CD4-positive, alpha-beta memory T cell (primary cell): Measurements from ENCODE around the gene TRIM42. TPM values are rescaled to one million over a fixed set of nuclear protein-coding genes. Genes with fewer than 3 reads are reported as not detected.

Source experiments
- CTCF ChIA-PET: fragments of 350-600 bp; sonication (Branson Sonifier 250); formaldehyde crosslinking; loops from one replicate; lab custom pipeline; 2021; ENCODE audit warnings: inconsistent platforms; ENCODE audit not compliant: partially characterized antibody; lab: Charles Lee
- POLR2A ChIA-PET: fragments of 350-600 bp; sonication (Branson Sonifier 250); formaldehyde crosslinking; loops from one replicate; lab custom pipeline; 2021; ENCODE audit not compliant: partially characterized antibody; lab: Charles Lee
- DNase-seq, 5 donors: peaks; one replicate each; pipeline versions ENCODE4 v3.0.0 to v3.0.0-alpha.2; 2020 to 2022; ENCODE audit warnings: mixed read lengths in 1 of 5
- H3K27ac ChIP-seq: one replicate; pipeline ENCODE4 v1.7.0; 2013; ENCODE audit warnings: low read depth, low read length
- H3K27me3 ChIP-seq: 2 replicates; pipeline ENCODE4 v1.7.0; 2013; ENCODE audit warnings: mild to moderate bottlenecking, low read length, moderate library complexity; ENCODE audit not compliant: insufficient read depth
- H3K36me3 ChIP-seq: 2 replicates; pipeline ENCODE4 v1.7.0; 2013; ENCODE audit warnings: mild to moderate bottlenecking, low read length, moderate library complexity; ENCODE audit not compliant: insufficient read depth
- H3K4me1 ChIP-seq: 2 replicates; pipeline ENCODE4 v1.7.0; 2013; ENCODE audit warnings: mild to moderate bottlenecking, low read length, moderate library complexity; ENCODE audit not compliant: insufficient read depth
- H3K4me3 ChIP-seq, 2 donors: one replicate each; pipeline ENCODE4 v1.7.0; 2013; ENCODE audit warnings: low read length in 2 of 2, mild to moderate bottlenecking in 1 of 2
- H3K9me3 ChIP-seq, 2 donors: one replicate each; pipeline ENCODE4 v1.7.0; 2013; ENCODE audit warnings: low read length in 2 of 2, control low read depth in 1 of 2; ENCODE audit not compliant: control insufficient read depth in 1 of 2
- H3K27ac Mint-ChIP-seq, 7 donors: one replicate each; pipeline ENCODE4 v1.8.0; 2020 to 2021; ENCODE audit warnings: mixed read lengths in 7 of 7, mild to moderate bottlenecking in 6 of 7, inconsistent platforms in 3 of 7, moderate library complexity in 3 of 7
- H3K27me3 Mint-ChIP-seq, 2 donors: one replicate each; pipeline ENCODE4 v1.8.0; 2020 to 2021; ENCODE audit warnings: mixed read lengths in 2 of 2
- H3K36me3 Mint-ChIP-seq, 2 donors: one replicate each; pipeline ENCODE4 v1.8.0; 2020 to 2021; ENCODE audit warnings: mixed read lengths in 2 of 2, inconsistent platforms in 1 of 2, mild to moderate bottlenecking in 1 of 2
- H3K4me1 Mint-ChIP-seq, 4 donors: one replicate each; pipeline ENCODE4 v1.8.0; 2020 to 2021; ENCODE audit warnings: mixed read lengths in 4 of 4, mild to moderate bottlenecking in 1 of 4
- H3K4me3 Mint-ChIP-seq, 8 donors: one replicate each; pipeline ENCODE4 v1.8.0; 2020 to 2021; ENCODE audit warnings: mixed read lengths in 8 of 8, mild to moderate bottlenecking in 7 of 8, moderate library complexity in 6 of 8, inconsistent platforms in 3 of 8
- H3K9me3 Mint-ChIP-seq, 8 donors: one replicate each; pipeline ENCODE4 v1.8.0; 2020 to 2021; ENCODE audit warnings: mixed read lengths in 8 of 8, mild to moderate bottlenecking in 5 of 8, inconsistent platforms in 3 of 8, moderate library complexity in 1 of 8
- intact Hi-C: fragments of 100-400 bp; cut with micrococcal nuclease; formaldehyde crosslinking; loops from one replicate; pipeline ENCODE4 v1.15.1; 2023
- polyA plus RNA-seq, 2 donors: library from polyadenylated mRNA; unstranded; fragments of 300-500 nt; fragmentation: Illumina TruSeq; gene quantifications; one replicate each; pipeline ENCODE4 v1.2.3, GENCODE V29; 2021
- total RNA-seq, 2 experiments: library from RNA; stranded (reverse); gene quantifications; one replicate each; pipeline ENCODE4 v1.2.3, GENCODE V29; 2021

Gene TRIM42
- total and polyA plus RNA-seq, 4 experiments from 2014 or later = not detected

DNA sequence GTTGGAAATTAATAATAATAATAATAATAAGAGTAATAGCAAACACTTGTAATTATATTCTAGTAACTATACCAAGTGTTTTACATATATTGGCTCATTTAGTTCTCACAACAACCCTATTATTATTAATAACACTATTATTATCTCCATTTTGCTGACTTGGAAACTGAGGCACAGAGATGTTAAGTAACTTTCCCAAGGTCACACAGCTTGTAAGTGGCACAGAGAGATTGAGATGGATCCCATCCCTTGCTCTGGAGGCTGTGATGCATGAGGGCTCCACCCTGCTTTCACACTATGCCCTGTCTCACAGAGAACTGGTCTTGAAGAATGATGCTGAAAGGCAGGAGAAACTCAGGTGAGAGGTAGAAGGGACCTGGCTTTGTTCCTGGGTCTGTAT lies 31.9 kb downstream of the TRIM42 start:
- Histone ChIP-seq H3K27me3 (no peaks in the 10 kb centered on the region), H3K36me3 (no peaks in the 10 kb centered on the region), H3K27ac (no peak overlapping the region), H3K9me3 (no peaks in the 10 kb centered on the region), H3K4me3 (no peak overlapping the region), H3K4me1 (no peaks in the 10 kb centered on the region)
- no peak overlapping the region for H3K27ac Mint-ChIP-seq
- H3K4me3 Mint-ChIP-seq = no peak overlapping the region
- no peaks in the 10 kb centered on the region for H3K4me1 Mint-ChIP-seq
- H3K36me3 Mint-ChIP-seq = no peaks in the 10 kb centered on the region
- no peaks in the 10 kb centered on the region for H3K9me3 Mint-ChIP-seq
- H3K27me3 Mint-ChIP-seq = peaks cover 1 to 2% of the 10 kb centered on the region in 2 donors
- POLR2A ChIA-PET = no interaction called here
- DNase-seq = no peak
- intact Hi-C loops = no loop called here
- CTCF ChIA-PET = no interaction called here

DNA sequence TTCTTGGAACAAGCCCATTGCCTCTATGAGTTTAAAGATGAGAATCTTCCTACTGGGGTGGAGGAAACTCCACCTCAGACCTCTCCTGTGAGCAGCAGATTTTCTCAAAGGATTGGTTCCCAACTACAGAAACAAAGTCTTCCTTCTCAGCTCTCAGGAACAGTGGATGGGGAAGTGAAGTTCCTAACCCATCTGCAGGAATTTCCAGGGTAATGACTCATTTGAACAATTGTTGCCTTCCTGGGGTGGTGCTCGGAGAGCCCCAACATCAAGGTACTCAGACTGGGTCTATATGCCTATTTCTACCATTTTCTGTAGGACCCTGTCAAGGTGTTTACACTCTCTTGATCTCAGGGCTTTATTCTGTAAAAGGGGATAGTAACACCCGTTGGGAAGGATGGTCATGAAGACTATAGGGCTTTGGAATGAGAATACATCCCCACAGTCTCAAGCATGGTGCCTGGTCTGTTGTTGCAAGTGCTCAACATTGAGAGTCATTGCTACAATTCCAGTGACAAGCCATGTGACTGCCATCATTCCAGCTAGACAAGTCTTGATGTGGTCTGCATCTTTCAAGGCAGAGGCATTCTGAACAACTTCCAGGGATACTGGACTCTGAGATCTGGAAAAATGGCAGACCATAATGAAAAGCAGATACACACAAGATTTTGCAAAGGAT lies 33.0 kb downstream of the TRIM42 start:
- Histone ChIP-seq H3K27me3 (no peaks in the 10 kb centered on the region), H3K36me3 (no peaks in the 10 kb centered on the region), H3K4me1 (no peaks in the 10 kb centered on the region), H3K4me3 (no peak overlapping the region), H3K9me3 (no peaks in the 10 kb centered on the region), H3K27ac (no peak overlapping the region)
- no peak overlapping the region for H3K4me3 Mint-ChIP-seq
- intact Hi-C loops = no loop called here
- no peaks in the 10 kb centered on the region for H3K9me3 Mint-ChIP-seq
- ChIA-PET POLR2A (no interaction called here), CTCF (no interaction called here)
- H3K27me3 Mint-ChIP-seq = peaks cover 1 to 2% of the 10 kb centered on the region in 2 donors
- no peak for DNase-seq
- no peaks in the 10 kb centered on the region for H3K36me3 Mint-ChIP-seq
- H3K4me1 Mint-ChIP-seq = no peaks in the 10 kb centered on the region
- H3K27ac Mint-ChIP-seq = no peak overlapping the region

DNA sequence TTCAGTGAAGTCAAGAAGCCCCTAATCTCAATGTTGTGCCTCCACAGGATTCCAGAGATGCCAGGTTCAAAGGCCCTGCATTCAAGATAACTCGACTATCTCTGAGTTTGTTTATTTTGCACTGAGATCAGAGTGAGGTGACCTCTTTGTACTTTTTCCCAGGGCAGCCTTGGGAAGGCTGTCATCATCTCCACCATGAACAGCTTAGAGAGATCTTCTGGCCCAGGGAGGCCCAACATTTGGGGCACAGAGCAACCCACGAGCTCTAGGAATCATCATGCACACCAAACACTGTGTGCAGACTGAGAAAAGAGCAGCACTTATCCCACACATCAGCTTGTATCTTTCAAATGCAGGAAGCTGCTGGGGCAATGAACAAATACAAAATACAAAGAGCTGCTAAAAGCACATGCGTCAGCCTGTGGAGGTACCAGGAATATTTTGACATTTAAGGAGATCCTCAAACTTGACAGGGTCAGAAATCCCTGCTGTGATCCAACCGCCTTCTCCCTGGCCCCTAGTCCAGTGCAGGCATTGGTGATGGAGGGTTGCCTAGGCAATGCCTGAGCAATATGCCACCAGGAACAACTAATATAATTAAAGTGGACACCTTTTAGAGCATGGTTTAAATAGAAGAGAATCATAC lies 33.6 kb downstream of the TRIM42 start:
- POLR2A ChIA-PET = no interaction called here
- intact Hi-C loops = no loop called here

DNA sequence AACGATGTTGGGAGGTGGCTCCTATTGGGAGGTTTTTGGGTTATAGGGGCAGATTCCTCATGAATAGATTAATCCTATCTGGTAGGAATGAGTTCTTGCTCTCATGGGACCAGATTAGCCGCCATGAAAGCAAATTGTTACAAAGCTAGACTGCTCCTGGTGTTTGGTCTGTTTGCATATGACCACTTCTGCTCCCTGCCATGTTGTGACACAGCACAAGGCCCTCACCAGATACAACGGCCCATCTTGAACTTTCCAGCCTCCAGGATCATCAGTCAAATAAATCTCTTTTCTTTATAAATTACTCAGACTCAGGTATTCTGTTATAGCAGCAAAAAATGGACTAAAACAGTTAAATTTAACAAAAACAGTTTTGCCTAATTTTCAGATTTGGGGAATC lies 34.4 kb downstream of the TRIM42 start:
- Mint-ChIP-seq H3K4me3 (no peak overlapping the region), H3K27ac (no peak overlapping the region), H3K4me1 (no peaks in the 10 kb centered on the region), H3K27me3 (peaks cover 0 to 1% of the 10 kb centered on the region in 2 donors), H3K36me3 (no peaks in the 10 kb centered on the region), H3K9me3 (no peaks in the 10 kb centered on the region)
- Histone ChIP-seq H3K27ac (no peak overlapping the region), H3K4me3 (no peak overlapping the region), H3K4me1 (no peaks in the 10 kb centered on the region), H3K36me3 (no peaks in the 10 kb centered on the region), H3K27me3 (no peaks in the 10 kb centered on the region), H3K9me3 (no peaks in the 10 kb centered on the region)
- intact Hi-C loops = no loop called here
- CTCF ChIA-PET = no interaction called here
- POLR2A ChIA-PET = no interaction called here
- DNase-seq = no peak

More for the DNA sequence above, 33.6 kb downstream of the TRIM42 start:
- DNase-seq = no peak
- Mint-ChIP-seq H3K27me3 (peaks cover 1 to 2% of the 10 kb centered on the region in 2 donors), H3K27ac (no peak overlapping the region), H3K36me3 (no peaks in the 10 kb centered on the region), H3K4me3 (no peak overlapping the region), H3K4me1 (no peaks in the 10 kb centered on the region), H3K9me3 (no peaks in the 10 kb centered on the region)
- Histone ChIP-seq H3K9me3 (no peaks in the 10 kb centered on the region), H3K27me3 (no peaks in the 10 kb centered on the region), H3K27ac (no peak overlapping the region), H3K36me3 (no peaks in the 10 kb centered on the region), H3K4me1 (no peaks in the 10 kb centered on the region), H3K4me3 (no peak overlapping the region)
- CTCF ChIA-PET = no interaction called here

DNA sequence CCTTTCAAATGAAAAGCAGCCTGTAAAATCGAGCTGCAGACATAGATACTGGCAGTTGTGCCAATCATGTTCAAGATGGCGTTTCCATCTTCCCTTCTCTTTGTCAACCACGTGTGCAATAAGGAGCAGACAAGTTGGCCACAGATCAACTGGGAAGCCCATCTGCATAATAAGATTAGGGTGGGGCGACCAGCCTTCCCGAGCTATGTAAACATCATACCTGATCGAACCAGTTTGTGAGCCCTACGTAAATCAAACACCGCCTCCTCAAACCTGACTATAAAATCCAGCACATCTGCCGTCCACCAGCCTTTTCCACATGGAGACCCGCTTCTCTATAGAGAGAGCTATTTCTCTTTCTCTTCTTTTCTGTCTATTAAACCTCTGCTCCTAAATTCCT lies 37.2 kb downstream of the TRIM42 start:
- CTCF ChIA-PET = no interaction called here
- intact Hi-C loops = no loop called here
- no peaks in the 10 kb centered on the region for H3K27me3 Mint-ChIP-seq

DNA sequence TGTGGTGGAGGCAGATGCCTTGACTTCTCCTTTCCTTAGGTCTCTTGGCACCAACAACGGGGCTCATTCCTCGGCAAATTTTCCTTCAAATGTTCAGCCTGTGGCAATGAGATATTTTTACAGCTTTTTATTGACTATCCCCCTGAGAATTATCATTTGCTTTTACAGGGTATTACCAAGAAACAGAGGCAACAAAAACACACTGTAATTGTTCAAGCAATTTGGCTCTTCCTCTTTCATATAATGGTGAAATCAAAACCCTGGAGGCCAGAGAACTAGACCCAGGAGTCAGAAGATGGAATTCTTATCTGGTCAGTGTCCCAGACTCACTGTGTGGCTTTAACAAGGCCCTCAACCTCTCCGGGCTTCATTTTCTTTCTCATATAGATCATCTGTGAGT lies 40.1 kb downstream of the TRIM42 start:
- H3K27me3 ChIP-seq = no peaks in the 10 kb centered on the region
- intact Hi-C loops = no loop called here
- H3K4me1 ChIP-seq = no peaks in the 10 kb centered on the region
- Mint-ChIP-seq H3K9me3 (peaks cover 0 to 4% (median 0%) of the 10 kb centered on the region in 8 donors), H3K4me3 (no peak overlapping the region), H3K27me3 (no peaks in the 10 kb centered on the region), H3K36me3 (no peaks in the 10 kb centered on the region), H3K27ac (no peak overlapping the region), H3K4me1 (no peaks in the 10 kb centered on the region)
- no peak overlapping the region for H3K27ac ChIP-seq
- H3K9me3 ChIP-seq = no peaks in the 10 kb centered on the region
- H3K4me3 ChIP-seq = no peak overlapping the region
- no peak for DNase-seq
- ChIA-PET CTCF (no interaction called here), POLR2A (no interaction called here)
- no peaks in the 10 kb centered on the region for H3K36me3 ChIP-seq

More for the DNA sequence above, 37.2 kb downstream of the TRIM42 start:
- H3K4me3 ChIP-seq = no peak overlapping the region
- Mint-ChIP-seq H3K9me3 (no peaks in the 10 kb centered on the region), H3K4me3 (no peak overlapping the region), H3K27ac (no peak overlapping the region), H3K36me3 (no peaks in the 10 kb centered on the region), H3K4me1 (no peaks in the 10 kb centered on the region)
- H3K4me1 ChIP-seq = no peaks in the 10 kb centered on the region
- no peaks in the 10 kb centered on the region for H3K27me3 ChIP-seq
- H3K36me3 ChIP-seq = no peaks in the 10 kb centered on the region
- H3K9me3 ChIP-seq = no peaks in the 10 kb centered on the region
- POLR2A ChIA-PET = no interaction called here
- no peak for DNase-seq
- H3K27ac ChIP-seq = no peak overlapping the region

DNA sequence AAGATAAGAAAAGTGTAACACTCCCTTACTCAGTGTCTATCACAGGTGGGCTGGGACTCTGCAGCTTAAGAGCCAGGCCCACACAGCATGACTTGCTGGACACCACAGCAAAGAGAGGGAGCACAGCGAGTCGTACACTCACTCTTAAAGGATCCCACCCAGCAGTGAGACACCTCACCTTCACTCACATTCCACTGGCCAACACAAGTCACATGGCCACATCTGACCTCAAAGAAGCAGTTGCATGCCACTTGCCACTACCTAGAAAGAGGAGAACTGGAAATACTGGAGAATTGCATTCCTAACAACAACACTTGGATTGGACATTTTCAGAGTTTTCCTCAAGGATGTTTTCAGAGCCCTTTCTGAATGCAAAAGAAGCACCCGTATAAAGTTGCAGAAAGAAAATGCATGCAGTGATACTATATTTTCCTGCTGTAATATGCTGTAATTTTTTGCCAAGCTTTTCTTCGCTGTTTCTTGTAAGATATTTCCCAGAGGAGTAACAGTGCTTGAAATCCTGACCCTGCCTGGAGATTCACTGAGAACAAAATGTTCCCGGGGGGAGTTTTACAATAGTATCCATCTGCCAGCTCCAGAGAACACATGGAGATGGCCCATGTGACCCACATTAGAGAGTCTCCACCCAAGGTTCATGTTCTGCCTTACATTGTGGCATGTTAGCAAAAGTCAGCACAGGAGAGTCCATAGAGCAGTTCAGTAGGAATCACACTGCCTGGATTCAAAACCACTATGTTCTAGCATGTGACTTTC lies 42.2 kb downstream of the TRIM42 start:
- Mint-ChIP-seq H3K4me3 (no peak overlapping the region), H3K27me3 (no peaks in the 10 kb centered on the region), H3K9me3 (peaks cover 0 to 4% (median 0%) of the 10 kb centered on the region in 8 donors), H3K4me1 (no peaks in the 10 kb centered on the region), H3K36me3 (no peaks in the 10 kb centered on the region), H3K27ac (no peak overlapping the region)
- H3K4me3 ChIP-seq = no peak overlapping the region
- H3K4me1 ChIP-seq = no peaks in the 10 kb centered on the region
- ChIA-PET CTCF (no interaction called here), POLR2A (no interaction called here)
- DNase-seq = no peak
- H3K27me3 ChIP-seq = no peaks in the 10 kb centered on the region
- no peaks in the 10 kb centered on the region for H3K9me3 ChIP-seq
- no peak overlapping the region for H3K27ac ChIP-seq
- H3K36me3 ChIP-seq = no peaks in the 10 kb centered on the region
- intact Hi-C loops = no loop called here
